ENCODE data around the gene NKIRAS2. TPM values are rescaled to one million over a fixed set of nuclear protein-coding genes. Genes with fewer than 3 reads are reported as not detected.

NKIRAS2 gene
- total RNA-seq, 1 donor from 2014 or later: 28.8 TPM

GRCh38 chr17:42061646-42062487 is 42.0 kb downstream of the NKIRAS2 start:
- H3K36me3 ChIP-seq: no peaks in the 10 kb centered on the region
- TF ChIP-seq, protein P1, sequence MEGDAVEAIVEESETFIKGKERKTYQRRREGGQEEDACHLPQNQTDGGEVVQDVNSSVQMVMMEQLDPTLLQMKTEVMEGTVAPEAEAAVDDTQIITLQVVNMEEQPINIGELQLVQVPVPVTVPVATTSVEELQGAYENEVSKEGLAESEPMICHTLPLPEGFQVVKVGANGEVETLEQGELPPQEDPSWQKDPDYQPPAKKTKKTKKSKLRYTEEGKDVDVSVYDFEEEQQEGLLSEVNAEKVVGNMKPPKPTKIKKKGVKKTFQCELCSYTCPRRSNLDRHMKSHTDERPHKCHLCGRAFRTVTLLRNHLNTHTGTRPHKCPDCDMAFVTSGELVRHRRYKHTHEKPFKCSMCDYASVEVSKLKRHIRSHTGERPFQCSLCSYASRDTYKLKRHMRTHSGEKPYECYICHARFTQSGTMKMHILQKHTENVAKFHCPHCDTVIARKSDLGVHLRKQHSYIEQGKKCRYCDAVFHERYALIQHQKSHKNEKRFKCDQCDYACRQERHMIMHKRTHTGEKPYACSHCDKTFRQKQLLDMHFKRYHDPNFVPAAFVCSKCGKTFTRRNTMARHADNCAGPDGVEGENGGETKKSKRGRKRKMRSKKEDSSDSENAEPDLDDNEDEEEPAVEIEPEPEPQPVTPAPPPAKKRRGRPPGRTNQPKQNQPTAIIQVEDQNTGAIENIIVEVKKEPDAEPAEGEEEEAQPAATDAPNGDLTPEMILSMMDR (IDR thresholded peaks at IDR 0.05): no peak
- DNase-seq (no peak), ATAC-seq (no peak)
- intact Hi-C loops (cut with DNase I): no loop called here
- no peaks in the 10 kb centered on the region for H3K27me3 ChIP-seq
- no peaks in the 10 kb centered on the region for H3K4me1 ChIP-seq
- H3K27ac ChIP-seq: no peak overlapping the region
- no peaks in the 10 kb centered on the region for H3K9me3 ChIP-seq
- no peak overlapping the region for H3K4me3 ChIP-seq

- Histone ChIP-seq H3K9me3 (no peaks in the 10 kb centered on the region), H3K27me3 (no peaks in the 10 kb centered on the region), H3K27ac (no peak overlapping the region), H3K4me1 (no peaks in the 10 kb centered on the region), H3K4me3 (no peak overlapping the region), H3K36me3 (no peaks in the 10 kb centered on the region)
- TF ChIP-seq, protein P1 (IDR thresholded peaks at IDR 0.05): no peak
- no peak for DNase-seq
- no peak for ATAC-seq
- intact Hi-C loops (cut with DNase I): no loop called here
Measured at GRCh38 chr17:42062681-42063080, 42.8 kb downstream of the NKIRAS2 start.

DNA sequence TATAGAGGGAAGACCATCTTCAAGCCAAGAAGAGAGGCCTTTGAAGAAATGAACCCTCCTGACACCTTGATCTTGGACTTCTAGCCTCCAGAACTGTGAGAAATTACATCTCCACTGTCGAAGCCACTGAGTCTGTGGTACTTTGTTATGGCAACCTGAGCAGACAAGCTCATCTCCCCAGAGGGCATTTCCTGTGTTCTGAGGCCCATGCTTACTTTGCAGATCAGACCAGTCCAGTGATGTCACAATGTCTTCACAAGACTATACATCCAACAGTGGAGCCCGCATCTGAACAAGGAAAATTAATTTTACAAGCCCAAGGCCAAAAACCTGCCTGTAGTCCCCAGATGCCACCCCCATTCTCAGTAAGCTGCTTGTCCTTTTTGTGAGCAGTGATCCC is 45.3 kb downstream of the NKIRAS2 start:
- ATAC-seq (no peak), DNase-seq (no peak)
- Histone ChIP-seq H3K36me3 (no peaks in the 10 kb centered on the region), H3K4me3 (no peak overlapping the region), H3K9me3 (no peaks in the 10 kb centered on the region), H3K27ac (no peak overlapping the region), H3K4me1 (no peaks in the 10 kb centered on the region), H3K27me3 (peaks cover 2% of the 10 kb centered on the region)
- intact Hi-C loops (cut with DNase I): no loop called here
- TF ChIP-seq, protein P1 (IDR thresholded peaks at IDR 0.05): no peak

GRCh38 chr17:42067371-42068091 is 47.6 kb downstream of the NKIRAS2 start:
- ATAC-seq (peak; percentile 74), DNase-seq (peak; percentile 82)
- H3K4me3 ChIP-seq: no peak overlapping the region
- H3K36me3 ChIP-seq: no peaks in the 10 kb centered on the region
- H3K27me3 ChIP-seq: peaks cover 24% of the 10 kb centered on the region
- intact Hi-C loops (cut with DNase I): no loop called here
- no peaks in the 10 kb centered on the region for H3K9me3 ChIP-seq
- TF ChIP-seq, protein P1 (IDR thresholded peaks at IDR 0.05): peak; percentile 94
- no peak overlapping the region for H3K27ac ChIP-seq
- H3K4me1 ChIP-seq: peaks cover 5% of the 10 kb centered on the region

DNA sequence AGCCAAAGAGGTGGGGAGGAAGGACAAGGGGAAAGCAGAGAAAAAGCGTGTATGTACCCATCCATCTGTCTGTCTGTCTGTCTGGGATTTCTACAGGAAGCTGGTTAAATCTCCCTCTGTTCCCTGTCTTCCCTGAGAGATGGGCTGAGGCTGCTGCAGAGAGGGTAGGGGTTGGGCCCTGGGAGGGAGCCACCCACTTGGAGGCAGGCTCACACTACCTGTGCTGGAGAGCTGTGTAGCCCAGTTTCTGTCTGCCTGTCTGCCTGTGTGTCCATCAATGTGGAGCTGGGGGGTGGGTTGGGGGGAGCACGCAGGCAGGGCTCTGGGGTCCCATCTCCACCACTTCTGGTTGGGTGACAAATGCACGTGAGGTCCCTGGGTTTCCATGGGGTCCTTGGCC is 49.1 kb downstream of the NKIRAS2 start:
- DNase-seq (no peak), ATAC-seq (no peak)
- TF ChIP-seq, protein P1 (IDR thresholded peaks at IDR 0.05): no peak
- Histone ChIP-seq H3K36me3 (no peaks in the 10 kb centered on the region), H3K4me3 (no peak overlapping the region), H3K27ac (no peak overlapping the region), H3K27me3 (peaks cover 36% of the 10 kb centered on the region), H3K4me1 (peaks cover 5% of the 10 kb centered on the region), H3K9me3 (no peaks in the 10 kb centered on the region)
- intact Hi-C loops (cut with DNase I): no loop called here
